Esophagus muscularis mucosa (tissue), 4 donors: Measurements from ENCODE around the gene OGA.

ENCODE experiments used
- EP300 ChIP-seq: sonication (generic); formaldehyde crosslinking; IDR thresholded peaks from one replicate; pipeline ENCODE4 v1.6.1; 2017; ENCODE audit warnings: antibody characterized with exemption
- POLR2A ChIP-seq: fragments of 450-650 bp; IDR thresholded peaks from one replicate; pipeline ENCODE4 v1.6.1; 2017; ENCODE audit warnings: antibody characterized with exemption, moderate library complexity, mild to moderate bottlenecking, low read depth
- POLR2AphosphoS5 ChIP-seq, 2 donors: sonication (generic); formaldehyde crosslinking; IDR thresholded peaks; one replicate each; pipeline ENCODE4 v1.6.1; 2017; ENCODE audit warnings: antibody characterized with exemption in 2 of 2
- TF ChIP-seq, protein P1 (sequence below), 3 experiments: fragments of 200-600 bp in 2 of 3; fragments of 450-650 bp in 1 of 3; sonication (generic) in 2 of 3; IDR thresholded peaks; one replicate each; pipeline ENCODE4 v1.5.1; 2017 to 2019; ENCODE audit warnings: antibody characterized with exemption in 3 of 3, mild to moderate bottlenecking in 2 of 3, moderate library complexity in 1 of 3

DNA sequence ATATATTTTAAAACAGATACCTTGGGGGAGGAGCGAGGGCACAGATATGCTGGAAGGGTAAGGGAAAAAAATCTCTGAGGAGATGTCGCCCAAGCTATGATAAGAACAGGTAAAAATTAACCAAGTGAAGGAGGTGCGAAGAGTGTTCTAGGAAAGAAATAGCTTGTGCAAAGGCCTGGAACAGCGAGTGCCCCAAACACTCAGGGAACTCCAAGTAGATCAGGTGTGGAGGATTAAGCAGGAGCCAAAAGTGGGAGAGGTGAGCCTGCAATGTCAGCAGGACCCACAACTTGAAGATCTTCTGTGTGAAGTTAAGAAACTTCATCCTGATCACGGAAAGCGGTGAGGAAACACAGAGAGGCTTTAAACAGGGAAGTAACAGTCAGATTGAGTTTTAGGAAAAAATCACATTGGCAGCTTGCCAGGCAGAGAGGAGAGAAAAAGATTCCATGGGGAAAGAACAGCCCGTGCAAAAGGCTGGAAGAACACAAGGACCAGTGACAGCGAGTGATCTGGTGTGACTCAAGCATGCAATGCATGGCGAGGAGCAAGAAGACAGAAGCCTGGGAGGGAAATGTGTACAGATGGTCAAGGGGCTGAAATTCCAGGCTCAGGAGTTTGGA lies 73.1 kb downstream of the OGA start:
- TF ChIP-seq, protein P1, sequence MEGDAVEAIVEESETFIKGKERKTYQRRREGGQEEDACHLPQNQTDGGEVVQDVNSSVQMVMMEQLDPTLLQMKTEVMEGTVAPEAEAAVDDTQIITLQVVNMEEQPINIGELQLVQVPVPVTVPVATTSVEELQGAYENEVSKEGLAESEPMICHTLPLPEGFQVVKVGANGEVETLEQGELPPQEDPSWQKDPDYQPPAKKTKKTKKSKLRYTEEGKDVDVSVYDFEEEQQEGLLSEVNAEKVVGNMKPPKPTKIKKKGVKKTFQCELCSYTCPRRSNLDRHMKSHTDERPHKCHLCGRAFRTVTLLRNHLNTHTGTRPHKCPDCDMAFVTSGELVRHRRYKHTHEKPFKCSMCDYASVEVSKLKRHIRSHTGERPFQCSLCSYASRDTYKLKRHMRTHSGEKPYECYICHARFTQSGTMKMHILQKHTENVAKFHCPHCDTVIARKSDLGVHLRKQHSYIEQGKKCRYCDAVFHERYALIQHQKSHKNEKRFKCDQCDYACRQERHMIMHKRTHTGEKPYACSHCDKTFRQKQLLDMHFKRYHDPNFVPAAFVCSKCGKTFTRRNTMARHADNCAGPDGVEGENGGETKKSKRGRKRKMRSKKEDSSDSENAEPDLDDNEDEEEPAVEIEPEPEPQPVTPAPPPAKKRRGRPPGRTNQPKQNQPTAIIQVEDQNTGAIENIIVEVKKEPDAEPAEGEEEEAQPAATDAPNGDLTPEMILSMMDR (IDR thresholded peaks at IDR 0.05): no peak
- TF ChIP-seq POLR2AphosphoS5 (IDR thresholded peaks at IDR 0.05) (no peak), POLR2A (no peak), EP300 (no peak)
